GM12865 (cell line): ENCODE measurements around the gene TNK2.
A peak's percentile ranks its signal among the peaks of the same experiment; 100 is the strongest.
"Not testable (repeated sequence)": the region's sequence is repeated elsewhere in the genome, so short reads cannot be mapped to it uniquely, and the experiment has no call there.

ENCODE experiments used
- DNase-seq: peaks from one replicate; pipeline ENCODE4 v3.0.0; 2010; ENCODE audit warnings: low read depth
- H3K4me3 ChIP-seq: 2 replicates; pipeline ENCODE4 v1.5.1; 2011; ENCODE audit warnings: mild to moderate bottlenecking, low read depth, low read length, control low read depth
- TF ChIP-seq, protein P1 (sequence below): IDR thresholded peaks from 2 replicates; pipeline ENCODE4 v1.5.1; 2011; ENCODE audit warnings: low read length, control low read depth, low read depth, inconsistent platforms; ENCODE audit not compliant: insufficient read depth; ENCODE audit errors: missing control alignments

TNK2 gene

DNA sequence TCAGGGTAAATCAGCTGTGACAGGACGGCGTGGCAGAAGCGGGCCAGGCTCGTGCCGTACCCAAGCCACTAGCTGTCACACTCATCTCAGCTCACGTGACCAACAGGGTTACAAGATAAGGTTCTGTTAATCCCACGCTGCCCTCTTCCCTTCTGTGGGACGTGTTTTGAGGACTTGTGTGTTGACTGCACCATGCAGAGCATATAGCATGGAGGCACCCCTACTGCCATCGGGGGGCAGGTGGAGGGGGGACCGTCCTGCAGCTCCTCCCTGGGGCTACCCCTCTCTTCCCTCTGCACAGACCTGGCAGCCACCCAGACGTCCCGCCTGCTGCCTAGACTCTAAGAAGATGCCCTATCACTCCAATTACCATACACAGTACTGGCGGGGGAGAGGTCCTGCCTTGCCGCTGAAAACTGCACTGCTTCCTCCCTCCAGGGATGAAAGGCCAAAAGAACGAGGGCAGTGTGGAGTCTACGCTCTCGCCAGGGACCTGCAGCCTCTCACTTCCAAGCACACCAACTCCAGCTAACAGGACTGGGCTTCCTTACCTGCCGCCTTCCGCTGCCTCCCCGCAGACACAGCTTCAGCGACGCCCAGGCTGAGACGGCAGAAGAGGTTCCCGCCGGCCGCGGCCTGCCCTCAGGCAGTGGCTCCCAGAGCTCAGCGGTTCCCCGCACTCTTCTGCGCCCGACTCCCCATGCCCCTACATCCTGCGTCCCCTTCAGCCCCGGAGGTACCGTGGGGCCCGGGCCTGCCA is at the start of gene TNK2:
Gene TNK2 (minus strand): TSS at position 618 of the 760 bp plus-strand sequence. CDS start 19,963 bp downstream, outside the sequence.
- H3K4me3 ChIP-seq = peak within 1 kb of the TSS; percentile 61
- TF ChIP-seq, protein P1, sequence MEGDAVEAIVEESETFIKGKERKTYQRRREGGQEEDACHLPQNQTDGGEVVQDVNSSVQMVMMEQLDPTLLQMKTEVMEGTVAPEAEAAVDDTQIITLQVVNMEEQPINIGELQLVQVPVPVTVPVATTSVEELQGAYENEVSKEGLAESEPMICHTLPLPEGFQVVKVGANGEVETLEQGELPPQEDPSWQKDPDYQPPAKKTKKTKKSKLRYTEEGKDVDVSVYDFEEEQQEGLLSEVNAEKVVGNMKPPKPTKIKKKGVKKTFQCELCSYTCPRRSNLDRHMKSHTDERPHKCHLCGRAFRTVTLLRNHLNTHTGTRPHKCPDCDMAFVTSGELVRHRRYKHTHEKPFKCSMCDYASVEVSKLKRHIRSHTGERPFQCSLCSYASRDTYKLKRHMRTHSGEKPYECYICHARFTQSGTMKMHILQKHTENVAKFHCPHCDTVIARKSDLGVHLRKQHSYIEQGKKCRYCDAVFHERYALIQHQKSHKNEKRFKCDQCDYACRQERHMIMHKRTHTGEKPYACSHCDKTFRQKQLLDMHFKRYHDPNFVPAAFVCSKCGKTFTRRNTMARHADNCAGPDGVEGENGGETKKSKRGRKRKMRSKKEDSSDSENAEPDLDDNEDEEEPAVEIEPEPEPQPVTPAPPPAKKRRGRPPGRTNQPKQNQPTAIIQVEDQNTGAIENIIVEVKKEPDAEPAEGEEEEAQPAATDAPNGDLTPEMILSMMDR = no peak
- DNase-seq = peak; percentile 73

- TF ChIP-seq, protein P1 = no peak
- H3K4me3 ChIP-seq = no peak overlapping the region
- DNase-seq = no peak
Measured at GRCh38 chr3:195956577-195956976, 48.2 kb upstream of the TNK2 start.

DNA sequence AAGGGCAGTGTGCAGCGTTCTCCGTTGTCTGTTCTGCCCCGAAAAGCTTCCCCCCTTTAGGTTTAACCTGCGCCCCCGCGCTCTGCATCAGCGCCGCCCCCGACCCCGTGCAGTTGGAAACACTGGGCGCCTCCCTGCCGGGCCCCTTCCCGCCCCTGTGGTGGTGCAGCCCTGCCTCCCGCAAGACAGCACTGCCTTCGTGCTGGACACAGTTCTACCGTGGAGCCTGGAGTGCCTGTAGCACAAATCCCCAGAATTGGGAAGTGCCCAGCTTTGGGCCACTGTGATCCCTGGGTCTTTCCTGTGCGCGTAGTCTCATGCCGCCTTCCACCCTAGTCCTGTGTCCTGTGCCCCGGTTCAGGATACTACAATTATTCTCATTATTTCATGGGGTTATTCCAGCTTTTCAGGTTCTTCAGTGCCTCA is 47.1 kb upstream of the TNK2 start:
- not testable (repeated sequence) for H3K4me3 ChIP-seq, DNase-seq

GRCh38 chr3:195954752-195955119 is 46.4 kb upstream of the TNK2 start:
- peak overlapping the region; percentile 42 for H3K4me3 ChIP-seq
- DNase-seq = not testable (repeated sequence)

DNA sequence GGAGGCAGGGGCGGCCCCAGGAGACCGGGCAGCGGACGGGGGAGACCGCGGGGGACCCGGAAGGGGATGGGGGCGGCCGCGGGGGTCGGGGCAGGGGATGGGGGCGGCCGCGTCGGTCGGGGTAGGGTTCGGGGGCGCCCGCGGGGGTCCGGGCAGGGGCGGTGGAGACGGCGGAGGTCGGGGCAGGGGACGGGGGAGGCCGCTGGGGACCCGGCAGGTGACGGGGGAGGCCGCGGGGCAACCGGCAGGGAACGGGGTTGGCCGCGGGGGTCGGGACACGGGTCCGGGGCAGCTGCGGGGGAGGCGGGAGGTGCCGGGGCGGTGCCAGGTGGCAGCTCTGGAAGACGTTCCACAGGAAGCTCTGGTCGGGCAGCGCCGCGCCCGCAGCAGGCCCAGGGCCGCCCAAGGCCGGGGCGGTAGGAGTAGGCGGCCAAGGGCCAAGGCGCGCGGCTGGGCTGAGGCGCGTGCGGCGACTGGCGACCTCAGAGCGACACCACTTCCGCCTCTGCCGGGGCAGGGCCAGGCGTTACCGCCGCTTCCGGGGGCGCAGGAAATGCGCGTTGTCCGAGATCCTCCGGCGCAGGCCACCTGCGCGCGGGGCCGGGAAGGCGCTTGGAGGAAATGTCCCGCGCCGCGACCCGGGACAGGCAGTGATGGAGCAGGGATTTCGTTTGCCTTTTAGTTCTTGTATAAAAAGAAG is 45.9 kb upstream of the TNK2 start:
- peak overlapping the region; percentile 42 for H3K4me3 ChIP-seq
- DNase-seq = peak; percentile 88

GRCh38 chr3:195952590-195952989 is 44.2 kb upstream of the TNK2 start:
- H3K4me3 ChIP-seq, DNase-seq: not testable (repeated sequence)

DNA sequence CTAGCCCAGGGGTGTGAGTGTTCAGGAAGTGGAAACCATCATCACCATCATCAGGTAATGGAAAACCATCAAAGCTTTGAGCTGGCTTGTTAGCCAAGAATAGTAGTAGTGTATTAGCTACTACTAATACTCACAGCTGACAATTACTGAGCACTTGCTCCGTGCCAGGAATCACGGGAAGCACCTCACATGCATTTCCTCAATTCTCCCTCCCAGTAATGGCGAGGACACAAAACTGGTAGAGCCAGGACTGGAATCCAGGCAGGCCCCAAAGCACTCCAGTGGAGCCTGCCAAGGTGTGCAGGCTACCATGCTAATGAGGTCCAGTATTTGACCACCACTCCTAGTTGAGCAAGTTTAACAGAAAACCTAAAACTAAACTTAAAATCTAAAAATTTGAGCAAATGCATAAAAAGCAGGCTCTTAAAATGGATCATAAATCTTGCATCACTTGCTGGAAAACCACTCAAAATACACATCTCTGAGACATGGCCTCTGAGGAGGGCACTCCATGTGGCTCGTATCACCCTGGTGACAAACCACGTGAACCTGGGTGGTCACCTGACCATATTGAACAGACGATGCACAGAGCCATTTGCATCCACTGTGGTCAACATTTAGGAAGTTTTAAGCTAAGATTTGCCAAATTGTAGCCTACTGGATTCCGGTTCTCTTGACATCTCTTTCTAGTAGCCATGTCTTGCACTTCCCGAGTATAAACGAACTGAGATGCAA is 43.3 kb upstream of the TNK2 start:
- not testable (repeated sequence) for DNase-seq

GRCh38 chr3:195950731-195951130 is 42.4 kb upstream of the TNK2 start:
- H3K4me3 ChIP-seq, DNase-seq: not testable (repeated sequence)

More for the DNA sequence above, 43.3 kb upstream of the TNK2 start:
- not testable (repeated sequence) for H3K4me3 ChIP-seq

DNA sequence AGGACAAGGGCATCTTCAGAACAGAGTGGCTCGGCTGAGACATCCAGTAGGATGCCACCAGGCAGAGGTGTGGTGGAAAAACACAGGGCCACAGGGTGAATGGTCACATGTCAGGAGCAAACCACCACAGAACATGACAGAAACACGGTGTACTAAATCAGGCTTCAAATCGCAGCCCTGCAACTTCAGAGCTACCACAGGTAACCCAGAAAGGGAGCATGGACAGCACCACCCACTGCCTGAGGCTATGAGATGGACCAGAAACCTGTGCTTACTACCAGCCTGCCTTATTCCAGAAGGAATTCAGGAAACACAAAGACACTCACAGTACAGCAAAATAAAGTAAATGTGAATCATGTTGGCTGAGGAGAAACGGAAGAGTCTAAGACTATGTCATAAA is 41.8 kb upstream of the TNK2 start:
- H3K4me3 ChIP-seq = not testable (repeated sequence)

DNA sequence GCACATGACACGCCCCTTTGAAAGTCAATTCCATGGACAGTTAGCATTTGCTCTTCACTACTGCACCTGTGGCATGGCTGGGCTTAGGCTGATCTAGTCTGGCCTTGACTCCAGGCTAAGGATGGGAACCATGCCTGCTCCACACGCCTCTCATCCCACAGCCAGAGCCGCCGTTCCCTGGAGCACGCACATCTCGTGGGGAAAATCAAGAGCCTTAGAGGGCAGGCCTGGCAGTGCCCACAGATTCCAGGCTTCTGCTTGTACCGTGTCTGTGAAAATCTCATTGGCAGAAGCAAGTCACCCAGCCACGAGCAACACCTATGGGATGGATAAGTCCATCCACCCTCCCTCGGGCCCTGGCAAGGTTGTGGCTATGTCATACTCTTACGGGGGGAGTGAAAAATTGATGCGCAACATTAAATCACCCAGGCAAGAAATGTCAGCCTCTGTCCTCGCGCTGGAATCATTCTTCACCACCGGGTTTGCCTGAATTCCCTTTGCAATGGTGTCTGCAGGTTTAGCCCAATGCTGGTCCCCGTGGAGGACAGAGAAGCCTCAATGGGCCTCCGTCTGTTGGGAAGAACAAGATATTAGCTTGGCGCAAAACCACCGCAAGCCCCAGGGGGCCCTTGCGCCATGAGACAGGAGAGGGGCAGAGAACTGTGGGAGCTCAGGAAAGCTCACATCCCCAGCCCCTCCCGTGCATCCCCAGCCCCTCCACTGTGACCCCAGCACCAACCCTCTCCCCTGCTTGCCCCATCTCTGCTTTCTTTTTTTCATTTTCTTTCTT is 38.8 kb upstream of the TNK2 start:
- DNase-seq, H3K4me3 ChIP-seq: not testable (repeated sequence)

More for the DNA sequence above, 41.8 kb upstream of the TNK2 start:
- not testable (repeated sequence) for DNase-seq

- not testable (repeated sequence) for H3K4me3 ChIP-seq, DNase-seq
Measured at GRCh38 chr3:195941265-195941815, 33.0 kb upstream of the TNK2 start.

GRCh38 chr3:195940806-195941205 is 32.5 kb upstream of the TNK2 start:
- not testable (repeated sequence) for DNase-seq

GRCh38 chr3:195939526-195940470 is 31.4 kb upstream of the TNK2 start:
- H3K4me3 ChIP-seq, DNase-seq: not testable (repeated sequence)

More at GRCh38 chr3:195940806-195941205, 32.5 kb upstream of the TNK2 start:
- not testable (repeated sequence) for H3K4me3 ChIP-seq

DNA sequence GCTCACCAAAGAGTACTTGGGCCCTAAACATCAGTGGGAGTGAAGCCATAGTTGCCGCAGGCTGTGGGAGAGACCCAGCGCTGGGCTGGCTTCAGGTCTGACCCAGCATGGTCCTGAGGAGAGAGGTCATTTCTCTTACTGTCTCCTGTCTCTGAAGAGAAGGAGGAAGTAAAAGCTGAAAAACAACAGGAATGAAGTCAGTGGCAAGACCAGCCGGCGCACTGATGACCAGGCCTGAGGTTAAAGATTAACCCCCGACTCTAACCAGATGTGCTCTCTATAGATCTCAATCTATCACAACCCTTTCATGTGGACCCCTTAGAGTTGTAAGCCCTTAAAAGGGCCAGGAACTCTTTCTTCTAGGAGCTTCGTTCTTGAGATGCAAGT is 24.7 kb upstream of the TNK2 start:
- H3K4me3 ChIP-seq, DNase-seq: not testable (repeated sequence)
